Caki2 (cell line): Measurements from ENCODE around the gene H2BW2. TPM values are rescaled to one million over a fixed set of nuclear protein-coding genes. Genes with fewer than 3 reads are reported as not detected.

Source experiments
- total RNA-seq: library from RNA; depleted of rRNA; stranded (reverse); fragments of >200 nt; shearing (Covaris generic); gene quantifications from 2 replicates; pipeline ENCODE4 v1.2.3, GENCODE V29; 2014; ENCODE audit warnings: low replicate concordance; rRNA removed

Gene H2BW2
- total RNA-seq, 1 experiment from 2014 or later = not detected

Other genes with a start within 250 kb of the H2BW2 start
- 2.7 TPM in 1 of 2 replicates, not detected in the other for gene RAB9B, start 207.7 kb upstream of the H2BW2 start, total RNA-seq
- gene TMSB15B, start 77.3 kb upstream of the H2BW2 start, total RNA-seq = 18.6 and 20.1 TPM in 2 replicates
- gene H2BW1, start 26.2 kb upstream of the H2BW2 start, total RNA-seq = not detected in 2 replicates
- gene TMSB15C, start 36.3 kb downstream of the H2BW2 start, total RNA-seq = 3.7 and 4.6 TPM in 2 replicates
- gene ZCCHC18, start 72.6 kb downstream of the H2BW2 start, total RNA-seq = 0.78 TPM in 1 of 2 replicates, not detected in the other
- 1.0 TPM in 2 replicates for gene SLC25A53, start 117.1 kb downstream of the H2BW2 start, total RNA-seq
- gene FAM199X, start 126.5 kb downstream of the H2BW2 start, total RNA-seq = 11.4 and 14.2 TPM in 2 replicates
- gene ESX1, start 215.0 kb downstream of the H2BW2 start, total RNA-seq = not detected in 2 replicates